IPS DF 4.7 (cell line): ENCODE results near the gene ATP11C.
"Not testable (repeated sequence)": the region's sequence is repeated elsewhere in the genome, so short reads cannot be mapped to it uniquely, and the experiment has no call there.

Experiments
- DNase-seq: peaks from one replicate; pipeline ENCODE4 v3.0.0-alpha.2; 2013; ENCODE audit warnings: low spot score; ENCODE audit errors: extremely low read depth

Gene ATP11C

GRCh38 chrX:139734996-139735395 lies 197.9 kb downstream of the ATP11C start:
- DNase-seq = no peak

- no peak for DNase-seq
These were observed 207.1 kb downstream of the ATP11C start for GRCh38 chrX:139725720-139726119.

GRCh38 chrX:139724626-139725025 lies 208.2 kb downstream of the ATP11C start:
- DNase-seq = no peak

GRCh38 chrX:139720979-139721378 lies 211.9 kb downstream of the ATP11C start:
- no peak for DNase-seq

GRCh38 chrX:139720136-139720535 lies 212.7 kb downstream of the ATP11C start:
- peak; percentile 38 for DNase-seq

- no peak for DNase-seq
These were observed 224.8 kb downstream of the ATP11C start, which contains the start of gene MCF2 for GRCh38 chrX:139708067-139708466. MCF2 (minus strand) TSS chrX:139708167; CDS start chrX:139651744, 56,423 bp downstream.

GRCh38 chrX:139702658-139703057 lies 230.2 kb downstream of the ATP11C start:
- DNase-seq = no peak

GRCh38 chrX:139692908-139693307 lies 239.9 kb downstream of the ATP11C start:
- DNase-seq = no peak

GRCh38 chrX:139692506-139692849 lies 240.4 kb downstream of the ATP11C start:
- DNase-seq = no peak

GRCh38 chrX:139691843-139692505 lies 240.9 kb downstream of the ATP11C start:
- DNase-seq = no peak

GRCh38 chrX:139691493-139691842 lies 241.4 kb downstream of the ATP11C start:
- no peak for DNase-seq

- not testable (repeated sequence) for DNase-seq
These were observed 247.7 kb downstream of the ATP11C start for GRCh38 chrX:139685175-139685574.

GRCh38 chrX:139680356-139680755 lies 252.5 kb downstream of the ATP11C start:
- DNase-seq = no peak
